GM12872 (cell line): ENCODE data around the gene TAF4.

Source experiments
- TF ChIP-seq, protein P1 (sequence below): IDR thresholded peaks from 3 replicates; pipeline ENCODE4 v1.5.1; 2011; ENCODE audit warnings: low read depth, mild to moderate bottlenecking, low read length, moderate library complexity; ENCODE audit not compliant: insufficient read depth

Gene TAF4

GRCh38 chr20:61989741-61990140, 75.9 kb downstream of the TAF4 start:
- TF ChIP-seq, protein P1, sequence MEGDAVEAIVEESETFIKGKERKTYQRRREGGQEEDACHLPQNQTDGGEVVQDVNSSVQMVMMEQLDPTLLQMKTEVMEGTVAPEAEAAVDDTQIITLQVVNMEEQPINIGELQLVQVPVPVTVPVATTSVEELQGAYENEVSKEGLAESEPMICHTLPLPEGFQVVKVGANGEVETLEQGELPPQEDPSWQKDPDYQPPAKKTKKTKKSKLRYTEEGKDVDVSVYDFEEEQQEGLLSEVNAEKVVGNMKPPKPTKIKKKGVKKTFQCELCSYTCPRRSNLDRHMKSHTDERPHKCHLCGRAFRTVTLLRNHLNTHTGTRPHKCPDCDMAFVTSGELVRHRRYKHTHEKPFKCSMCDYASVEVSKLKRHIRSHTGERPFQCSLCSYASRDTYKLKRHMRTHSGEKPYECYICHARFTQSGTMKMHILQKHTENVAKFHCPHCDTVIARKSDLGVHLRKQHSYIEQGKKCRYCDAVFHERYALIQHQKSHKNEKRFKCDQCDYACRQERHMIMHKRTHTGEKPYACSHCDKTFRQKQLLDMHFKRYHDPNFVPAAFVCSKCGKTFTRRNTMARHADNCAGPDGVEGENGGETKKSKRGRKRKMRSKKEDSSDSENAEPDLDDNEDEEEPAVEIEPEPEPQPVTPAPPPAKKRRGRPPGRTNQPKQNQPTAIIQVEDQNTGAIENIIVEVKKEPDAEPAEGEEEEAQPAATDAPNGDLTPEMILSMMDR: no peak

GRCh38 chr20:61988665-61989064, 77.0 kb downstream of the TAF4 start:
- TF ChIP-seq, protein P1: no peak

DNA sequence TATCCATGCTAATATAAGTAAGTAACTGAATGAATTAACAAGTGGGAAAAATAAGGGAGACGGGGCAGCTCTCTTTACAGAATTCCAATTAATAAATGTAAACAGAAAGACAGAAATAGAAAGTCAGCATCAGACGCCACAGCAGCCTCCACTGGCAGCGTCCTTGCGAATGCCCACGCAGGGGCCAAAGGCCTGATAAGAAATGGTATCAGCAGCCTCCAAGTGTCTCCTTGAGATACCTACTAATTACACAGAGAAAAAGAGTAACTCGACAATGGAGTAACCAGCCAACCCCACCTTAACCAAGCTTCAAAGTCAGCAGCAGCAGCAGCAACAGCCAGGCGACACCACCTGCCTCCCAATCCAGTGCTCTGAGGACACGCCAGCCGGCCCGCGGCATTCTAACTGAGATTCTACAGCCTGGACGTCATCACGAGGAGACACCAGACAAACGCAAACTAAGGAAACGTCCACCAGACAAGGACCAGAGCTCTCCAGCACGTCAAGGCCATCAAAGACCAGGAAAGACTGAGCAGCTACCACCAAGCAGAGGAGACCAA, 78.8 kb downstream of the TAF4 start:
- TF ChIP-seq, protein P1: no peak

DNA sequence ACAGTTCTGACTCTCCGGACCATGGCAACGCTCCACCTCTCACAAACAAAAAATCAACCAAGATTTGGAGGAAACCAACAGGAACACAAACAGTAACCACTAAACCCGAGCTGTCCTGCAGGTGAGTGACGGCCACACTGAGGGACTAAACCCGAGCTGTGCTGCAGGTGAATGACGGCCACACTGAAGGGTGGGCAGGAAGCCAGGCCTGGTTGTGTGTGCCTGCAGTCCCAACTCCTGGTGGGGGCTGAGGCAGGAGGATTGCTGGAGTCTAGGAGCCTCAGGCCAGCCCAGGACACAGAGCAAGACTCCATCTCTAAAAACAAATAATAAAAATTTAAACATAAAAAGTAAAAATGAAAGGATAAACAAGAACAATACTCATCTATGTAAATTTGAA, 80.6 kb downstream of the TAF4 start:
- TF ChIP-seq, protein P1: no peak

GRCh38 chr20:61983965-61984364, 81.7 kb downstream of the TAF4 start:
- TF ChIP-seq, protein P1: no peak

DNA sequence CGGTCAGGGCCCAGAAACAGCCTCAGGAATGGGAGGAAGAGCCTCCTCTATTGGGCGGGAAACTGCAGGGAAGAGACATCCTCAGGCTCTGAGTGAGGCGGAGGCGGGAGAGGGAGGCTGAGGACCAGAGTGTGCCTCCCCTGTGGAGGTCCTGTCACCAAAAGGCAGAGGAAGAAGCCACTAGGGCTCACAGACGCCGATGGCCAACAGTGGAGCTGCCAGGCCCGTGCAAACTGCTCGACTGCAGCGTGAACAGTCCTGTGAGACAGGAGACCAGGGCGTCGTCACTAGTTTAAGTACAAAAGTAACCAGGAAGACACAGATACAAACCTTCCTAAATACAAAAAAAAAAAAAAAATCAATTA, 82.7 kb downstream of the TAF4 start:
- TF ChIP-seq, protein P1: no peak

GRCh38 chr20:61982191-61982950, 83.3 kb downstream of the TAF4 start:
- TF ChIP-seq, protein P1: no peak
